HG02870 (cell line): ENCODE data around the gene TUBB6.
A peak's percentile ranks its signal among the peaks of the same experiment; 100 is the strongest.

Experiments used
- ATAC-seq: cut with Tn5 transposase; IDR thresholded peaks from one replicate; pipeline ENCODE4 v1.9.1; 2021; ENCODE audit warnings: mild to moderate bottlenecking, moderate library complexity; ENCODE audit not compliant: unreplicated experiment

The TUBB6 gene

GRCh38 chr18:12307701-12308385 is at the start of gene TUBB6:
TUBB6 (plus strand) TSS chr18:12308241; CDS start chr18:12308293, 52 bp downstream.
- ATAC-seq, result peak; percentile 39

- no peak for ATAC-seq
Observed at GRCh38 chr18:12258719-12259705, 49.0 kb upstream of the TUBB6 start.

- no peak for ATAC-seq
Observed at GRCh38 chr18:12262748-12263147, 45.3 kb upstream of the TUBB6 start.

GRCh38 chr18:12264864-12265263 is 43.2 kb upstream of the TUBB6 start:
- no peak for ATAC-seq

GRCh38 chr18:12271376-12272235 is 36.4 kb upstream of the TUBB6 start:
- ATAC-seq, result peak; percentile 77

GRCh38 chr18:12274793-12275192 is 33.2 kb upstream of the TUBB6 start:
- no peak for ATAC-seq

GRCh38 chr18:12276736-12277554 is 31.1 kb upstream of the TUBB6 start:
- no peak for ATAC-seq

GRCh38 chr18:12278215-12278671 is 29.8 kb upstream of the TUBB6 start:
- ATAC-seq, result no peak

- ATAC-seq, result no peak
Observed at GRCh38 chr18:12278741-12279682, 29.0 kb upstream of the TUBB6 start.

GRCh38 chr18:12279781-12280531 is 28.1 kb upstream of the TUBB6 start:
- no peak for ATAC-seq

- ATAC-seq, result no peak
Observed at GRCh38 chr18:12281861-12282260, 26.2 kb upstream of the TUBB6 start.

- ATAC-seq, result no peak
Observed at GRCh38 chr18:12282442-12283039, 25.5 kb upstream of the TUBB6 start.

GRCh38 chr18:12283256-12283655 is 24.8 kb upstream of the TUBB6 start:
- ATAC-seq, result no peak

- no peak for ATAC-seq
Observed at GRCh38 chr18:12283666-12284065, 24.4 kb upstream of the TUBB6 start.

- ATAC-seq, result no peak
Observed at GRCh38 chr18:12287131-12287681, 20.8 kb upstream of the TUBB6 start.

GRCh38 chr18:12287684-12288402 is 20.2 kb upstream of the TUBB6 start:
- ATAC-seq, result no peak

GRCh38 chr18:12288403-12288755 is 19.7 kb upstream of the TUBB6 start:
- no peak for ATAC-seq
